NOMO-1 treated with dmso at 0.1 percent for 144 hours (cell line): ENCODE results near the gene GPR137B.
"Not testable (repeated sequence)": the region's sequence is repeated elsewhere in the genome, so short reads cannot be mapped to it uniquely, and the experiment has no call there.

Experiments
- DNase-seq: peaks from one replicate; lab custom pipeline; 2025; ENCODE audit not compliant: unreplicated experiment; lab: John Stamatoyannopoulos, UW

GPR137B gene

GRCh38 chr1:236144033-236144432, 1.7 kb downstream of the GPR137B start:
- no peak for DNase-seq

GRCh38 chr1:236144446-236145150, 2.3 kb downstream of the GPR137B start:
- no peak for DNase-seq

GRCh38 chr1:236147068-236147467, 4.7 kb downstream of the GPR137B start:
- no peak for DNase-seq

- DNase-seq = no peak
Measured at GRCh38 chr1:236147521-236148469, 5.5 kb downstream of the GPR137B start.

- DNase-seq = no peak
Measured at GRCh38 chr1:236148470-236148845, 6.1 kb downstream of the GPR137B start.

GRCh38 chr1:236149003-236149595, 6.8 kb downstream of the GPR137B start:
- DNase-seq = no peak

GRCh38 chr1:236149696-236150228, 7.4 kb downstream of the GPR137B start:
- DNase-seq = no peak

- DNase-seq = no peak
Measured at GRCh38 chr1:236150311-236150955, 8.1 kb downstream of the GPR137B start.

- DNase-seq = no peak
Measured at GRCh38 chr1:236150986-236151385, 8.6 kb downstream of the GPR137B start.

GRCh38 chr1:236151739-236152424, 9.5 kb downstream of the GPR137B start:
- no peak for DNase-seq

- DNase-seq = no peak
Measured at GRCh38 chr1:236154126-236154525, 11.8 kb downstream of the GPR137B start.

GRCh38 chr1:236154671-236155398, 12.5 kb downstream of the GPR137B start:
- peak; percentile 42 for DNase-seq

GRCh38 chr1:236155399-236155767, 13.0 kb downstream of the GPR137B start:
- DNase-seq = no peak

- DNase-seq = no peak
Measured at GRCh38 chr1:236155841-236156503, 13.6 kb downstream of the GPR137B start.

- DNase-seq = peak; percentile 79
Measured at GRCh38 chr1:236156512-236157208, 14.3 kb downstream of the GPR137B start.

- not testable (repeated sequence) for DNase-seq
Measured at GRCh38 chr1:236158072-236158471, 15.7 kb downstream of the GPR137B start.

- DNase-seq = no peak
Measured at GRCh38 chr1:236158719-236159118, 16.4 kb downstream of the GPR137B start.

- DNase-seq = no peak
Measured at GRCh38 chr1:236159704-236160539, 17.6 kb downstream of the GPR137B start.
